GM19035 (cell line): Measurements from ENCODE around the gene MIAT.
"Not testable (repeated sequence)": the region's sequence is repeated elsewhere in the genome, so short reads cannot be mapped to it uniquely, and the experiment has no call there.

Experiments used
- ATAC-seq: cut with Tn5 transposase; IDR thresholded peaks from one replicate; pipeline ENCODE4 v1.9.1; 2021; ENCODE audit not compliant: unreplicated experiment

Gene MIAT

GRCh38 chr22:26656891-26657851, at the start of gene MIAT:
MIAT (plus strand) TSS chr22:26657588.
- ATAC-seq: no peak

GRCh38 chr22:26608129-26608528, 49.3 kb upstream of the MIAT start:
- no peak for ATAC-seq

DNA sequence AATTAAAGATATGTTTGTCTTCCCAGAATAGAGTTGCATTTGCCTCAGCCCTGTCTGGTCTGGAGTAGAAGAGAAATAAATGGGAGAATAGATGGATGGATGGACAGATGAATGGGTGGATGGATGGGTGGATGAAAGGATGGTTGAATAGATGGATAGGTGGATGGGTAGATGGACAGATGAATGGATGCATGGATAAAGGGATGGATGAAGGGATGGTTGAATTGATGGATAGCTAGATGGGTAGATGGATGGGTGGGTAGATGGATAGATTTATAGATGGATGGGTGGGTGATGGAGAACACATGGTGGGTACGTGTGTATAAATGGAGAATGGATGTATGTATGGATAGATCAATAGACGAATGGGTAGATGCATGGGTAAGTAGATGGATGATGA, 48.1 kb upstream of the MIAT start:
- ATAC-seq: no peak

- peak; percentile 77 for ATAC-seq
These were observed 47.1 kb upstream of the MIAT start for GRCh38 chr22:26610072-26610958.

- ATAC-seq: no peak
These were observed 46.4 kb upstream of the MIAT start for GRCh38 chr22:26610996-26611395.

- no peak for ATAC-seq
These were observed 44.7 kb upstream of the MIAT start for GRCh38 chr22:26612652-26613051.

DNA sequence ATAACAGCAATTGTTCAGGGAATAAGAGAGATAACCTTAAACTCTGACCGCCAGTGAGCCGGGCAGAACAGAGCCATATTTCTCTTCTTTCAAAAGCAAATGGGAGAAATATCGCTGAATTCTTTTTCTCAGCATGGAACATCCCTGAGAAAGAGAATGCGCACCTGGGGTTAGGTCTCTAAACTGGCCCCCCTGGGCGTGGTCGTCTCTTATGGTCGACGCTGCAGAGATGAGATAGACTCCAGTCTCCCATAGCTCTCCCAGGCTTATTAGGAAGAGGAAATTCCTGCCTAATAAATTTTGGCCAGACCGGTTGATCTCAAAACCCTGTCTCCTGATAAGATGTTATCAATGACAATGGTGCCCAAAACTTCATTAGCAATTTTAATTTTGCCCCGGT, 43.6 kb upstream of the MIAT start:
- not testable (repeated sequence) for ATAC-seq

- no peak for ATAC-seq
These were observed 43.1 kb upstream of the MIAT start for GRCh38 chr22:26614322-26614721.

GRCh38 chr22:26615149-26615548, 42.2 kb upstream of the MIAT start:
- no peak for ATAC-seq

- no peak for ATAC-seq
These were observed 41.5 kb upstream of the MIAT start for GRCh38 chr22:26615830-26616435.

GRCh38 chr22:26616650-26617049, 40.7 kb upstream of the MIAT start:
- no peak for ATAC-seq

GRCh38 chr22:26617271-26618199, 39.9 kb upstream of the MIAT start, which contains the start of gene CRYBB1:
CRYBB1 (minus strand) TSS chr22:26618027; CDS start chr22:26616319, 1,708 bp downstream.
- ATAC-seq: no peak

DNA sequence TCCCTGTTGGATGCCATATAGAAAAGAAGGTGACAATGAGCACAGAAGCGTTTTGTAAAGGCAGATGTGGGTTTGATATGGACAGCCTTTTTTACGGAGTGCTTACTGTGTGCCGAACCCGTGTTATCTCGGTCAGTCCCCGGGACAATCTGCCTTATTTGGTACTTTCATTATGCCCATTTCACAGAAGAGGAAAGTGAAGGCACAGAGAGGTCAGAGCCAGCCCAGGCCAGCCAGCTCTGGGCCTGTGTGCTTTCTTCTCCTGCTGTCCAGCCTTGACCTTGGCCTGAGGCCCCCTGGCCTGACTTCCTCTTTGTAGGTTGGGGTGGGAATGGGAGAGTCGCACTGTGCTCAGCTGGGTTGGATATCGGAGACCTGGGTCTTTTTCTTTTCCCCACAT, 38.9 kb upstream of the MIAT start:
- no peak for ATAC-seq

DNA sequence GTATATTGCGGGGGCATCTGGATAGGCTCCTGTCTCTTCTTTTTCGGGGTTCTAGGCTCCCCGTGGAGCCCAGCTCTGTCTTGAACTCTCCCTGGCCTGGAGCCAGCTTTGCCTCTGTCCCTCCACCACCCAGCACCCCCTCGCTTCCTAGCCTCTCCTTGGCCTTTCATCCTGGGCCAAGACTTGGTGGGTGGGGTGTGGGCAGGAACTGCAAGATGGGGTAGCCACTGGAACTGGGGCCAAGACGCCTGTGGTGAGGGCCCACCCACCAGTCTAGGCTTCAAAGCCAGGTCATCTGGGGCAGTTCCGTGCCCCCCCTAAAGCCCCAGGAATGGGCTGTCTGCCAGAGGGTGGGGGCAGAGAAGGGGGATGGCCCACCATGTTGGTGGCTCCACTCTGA, 37.9 kb upstream of the MIAT start:
- no peak for ATAC-seq

GRCh38 chr22:26620197-26620596, 37.2 kb upstream of the MIAT start:
- no peak for ATAC-seq

DNA sequence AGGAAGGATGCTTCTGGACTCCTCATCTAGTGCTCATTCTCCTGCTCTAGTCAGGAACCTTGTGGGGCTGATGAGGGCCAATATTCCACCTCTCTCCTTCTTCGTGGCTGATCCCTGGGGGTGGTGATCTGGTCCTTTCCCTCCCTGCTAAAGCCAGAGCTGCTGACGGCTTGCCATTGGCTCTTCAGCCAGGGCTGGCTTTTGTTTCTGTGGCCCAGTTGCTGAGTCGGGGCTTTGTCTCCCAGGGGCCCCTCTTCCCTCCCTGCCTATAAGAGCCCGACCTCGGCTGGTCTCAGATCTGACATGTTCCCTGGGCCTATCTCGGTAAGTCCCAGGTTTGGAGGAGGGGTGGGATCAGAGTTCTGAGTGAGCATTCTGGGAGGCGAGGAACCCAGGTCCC, 35.7 kb upstream of the MIAT start, which contains the start of gene CRYBA4:
CRYBA4 (plus strand) TSS at position 301 of the 400 bp plus-strand sequence. CDS start 634 bp downstream, outside the sequence.
- ATAC-seq: no peak

- no peak for ATAC-seq
These were observed 33.4 kb upstream of the MIAT start for GRCh38 chr22:26623984-26624383.

DNA sequence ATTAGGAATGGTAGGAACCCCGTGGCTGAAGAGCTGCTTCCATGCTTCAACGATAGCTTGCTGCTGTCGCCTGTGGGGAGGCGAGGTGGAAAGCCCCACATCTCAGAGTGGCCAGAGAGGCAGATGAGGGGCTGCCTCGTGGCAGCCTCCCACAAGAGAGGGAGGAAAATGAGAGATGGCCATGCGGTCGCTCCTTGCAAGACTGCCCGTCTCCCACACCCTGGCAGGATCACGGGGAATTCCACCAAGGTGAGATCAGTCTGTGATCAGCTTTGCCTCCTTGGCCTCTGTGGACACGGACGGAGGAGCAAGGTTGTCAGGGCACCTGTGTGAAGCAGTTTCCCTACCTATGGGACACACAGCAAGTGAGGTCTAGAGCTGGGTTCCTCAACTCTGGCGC, 32.6 kb upstream of the MIAT start:
- ATAC-seq: no peak

DNA sequence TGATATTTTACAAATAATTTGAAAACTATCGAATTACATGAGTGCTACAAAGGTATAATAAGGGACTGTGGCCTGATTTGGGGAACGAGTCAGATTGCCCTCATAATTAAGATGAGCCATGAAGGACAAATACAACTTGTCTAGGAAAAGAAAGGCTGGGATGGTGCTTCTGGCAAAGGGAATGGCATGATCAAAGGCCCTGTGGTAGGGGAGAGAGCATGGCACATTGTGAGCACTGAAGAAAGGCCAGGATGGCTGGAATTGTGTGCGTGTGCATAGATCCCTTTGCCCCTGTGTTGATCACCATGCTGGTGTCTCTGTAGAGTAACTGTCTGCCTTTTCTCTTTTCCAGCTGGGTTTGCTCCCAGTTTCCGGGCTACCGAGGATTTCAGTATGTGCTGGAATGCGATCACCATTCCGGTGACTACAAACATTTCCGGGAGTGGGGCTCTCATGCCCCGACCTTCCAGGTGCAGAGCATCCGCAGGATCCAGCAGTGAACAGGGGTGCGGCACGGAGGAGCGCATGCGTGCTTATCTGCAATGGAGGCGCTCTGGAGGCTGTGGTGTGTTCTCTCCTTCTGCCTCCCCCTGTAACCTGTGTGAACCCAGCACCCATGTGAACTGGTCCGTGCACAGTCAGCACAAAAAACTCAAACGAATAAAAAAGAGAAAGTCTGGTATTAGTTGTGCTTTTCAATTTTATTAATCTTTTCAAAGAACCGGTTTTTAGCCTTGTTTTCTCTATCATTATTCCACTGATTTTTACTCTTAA, 27.2 kb upstream of the MIAT start:
- ATAC-seq: no peak
